ENCODE data around the gene FAM20A. TPM values are rescaled to one million over a fixed set of nuclear protein-coding genes. Genes with fewer than 3 reads are reported as not detected.

The FAM20A gene
- total and polyA plus RNA-seq, 2 of the 8 experiments (the other 6 are each of a cell fraction or from before 2014, with no cell fraction given) = 3.6 to 11.9 TPM

GRCh38 chr17:68588362-68588761, 12.8 kb downstream of the FAM20A start:
- ChIA-PET POLR2A (ENCODE audit: partially characterized antibody) (no interaction called here), CTCF (ENCODE audit: partially characterized antibody) (no interaction called here)
- Histone ChIP-seq H2BK12ac (ENCODE audit: low read depth, low read length) (no peak overlapping the region), H4K20me1 (replicated peaks in 1 of 2; ENCODE audit: control insufficient read depth in 1 of 2, insufficient read depth in 2 of 2, low read length in 2 of 2) (no peaks in the 10 kb centered on the region), H2AFZ (ENCODE audit: low read length) (no peak overlapping the region), H3K23ac (ENCODE audit: insufficient read length) (no peak overlapping the region), H2BK120ac (replicated peaks; ENCODE audit: low read depth, low read length) (no peak overlapping the region), H3K9me3 (ENCODE audit: insufficient read depth in 2 of 2, low read depth in 1 of 2, low read length in 1 of 2) (peaks cover 0 to 6% of the 10 kb centered on the region in 2 experiments; a peak in 1 of 4 replicates), H3K14ac (ENCODE audit: insufficient read length) (no peak overlapping the region), H3K36me3 (ENCODE audit: control insufficient read depth in 2 of 4, insufficient read depth in 4 of 4, low read length in 3 of 4) (peaks cover 0 to 34% (median 5%) of the 10 kb centered on the region in 4 experiments; a peak in 3 of 8 replicates), H3K4me3 (ENCODE audit: extremely low read depth in 1 of 4, insufficient read depth in 2 of 4, low read depth in 3 of 4, low read length in 4 of 4) (no peak overlapping the region), H3K27ac (ENCODE audit: low read depth, low read length) (no peak overlapping the region), H3K9ac (replicated peaks in 1 of 4; ENCODE audit: extremely low read depth in 1 of 4, low read depth in 3 of 4, low read length in 3 of 4) (no peak overlapping the region), H3K18ac (ENCODE audit: extremely low read depth, low read length) (no peak overlapping the region), H2BK15ac (ENCODE audit: low read length) (no peak overlapping the region), H3K23me2 (ENCODE audit: low read depth, low read length) (no peaks in the 10 kb centered on the region), H4K5ac (ENCODE audit: insufficient read length, low read depth, low read length) (no peak overlapping the region), H3K79me1 (ENCODE audit: low read depth, low read length) (no peaks in the 10 kb centered on the region), H3K79me2 (ENCODE audit: control insufficient read depth in 1 of 2, insufficient read depth in 2 of 2, low read length in 2 of 2) (no peaks in the 10 kb centered on the region), H4K91ac (replicated peaks; ENCODE audit: insufficient read length, low read length) (no peak overlapping the region), H3K4me2 (ENCODE audit: insufficient read depth in 1 of 2, low read depth in 2 of 2, low read length in 2 of 2) (no peak overlapping the region), H2AK5ac (ENCODE audit: low read depth, low read length) (no peak overlapping the region), H3K27me3 (replicated peaks in 1 of 4; ENCODE audit: control insufficient read depth in 3 of 4, extremely low read depth in 1 of 4, insufficient read depth in 3 of 4, low read length in 3 of 4) (no peaks in the 10 kb centered on the region), H4K8ac (ENCODE audit: extremely low read depth, insufficient read depth, low read length) (no peak overlapping the region), H3K4me1 (replicated peaks in 1 of 4; ENCODE audit: control insufficient read depth in 3 of 4, insufficient read depth in 4 of 4, low read length in 3 of 4) (peaks cover 0 to 7% (median 1%) of the 10 kb centered on the region in 4 experiments; a peak in 3 of 7 replicates), H2BK5ac (ENCODE audit: low read depth, low read length) (no peak overlapping the region), H2BK20ac (ENCODE audit: low read length) (no peak overlapping the region), H3K56ac (replicated peaks; ENCODE audit: insufficient read length, low read depth, low read length) (no peak overlapping the region), H3K4ac (replicated peaks; ENCODE audit: insufficient read length, low read depth, low read length) (no peak overlapping the region)
- DNase-seq (ENCODE audit: low read depth in 1 of 2, low spot score in 2 of 2) = no peak
- FAIRE-seq = no peak
- WGBS, 2 experiments (ENCODE audit: extremely low coverage in 1 of 2, insufficient coverage in 1 of 2, insufficient read length in 1 of 2, insufficient replicate concordance in 2 of 2, low coverage in 1 of 2, low lambda C conversion rate in 2 of 2, missing lambda C conversion rate in 1 of 2) = 68% methylated on average over 1 of the region's 1 CpG; no CpG with 5 or more reads in 1 of the 2 experiments
- TF ChIP-seq RAD21 (IDR thresholded peaks at IDR 0.05 in 1 of 2, conservative IDR thresholded peaks at IDR 0.05 in 1 of 2; ENCODE audit: low read depth in 2 of 2, low read length in 2 of 2) = no peak
- TF ChIP-seq CTBP2 (IDR thresholded peaks at IDR 0.05; ENCODE audit: borderline replicate concordance, insufficient read depth, insufficient read length, low read length) = no peak
- no peak for TF ChIP-seq SIX5 (IDR thresholded peaks at IDR 0.05; ENCODE audit: low read depth, low read length)
- TF ChIP-seq FOSL1 (IDR thresholded peaks at IDR 0.05; ENCODE audit: insufficient read depth, low read depth, low read length) = no peak
- no peak for TF ChIP-seq SP4 (IDR thresholded peaks at IDR 0.05; ENCODE audit: low read length)
- no peak for TF ChIP-seq EGR1 (IDR thresholded peaks at IDR 0.05; ENCODE audit: borderline replicate concordance, low read depth, low read length)
- TF ChIP-seq TEAD4 (IDR thresholded peaks at IDR 0.05; ENCODE audit: low read depth, low read length) = no peak
- no peak for TF ChIP-seq SRF (IDR thresholded peaks at IDR 0.05; ENCODE audit: low read depth, low read length)
- TF ChIP-seq TAF7 (optimal IDR thresholded peaks at IDR 0.05; ENCODE audit: borderline replicate concordance, low read depth, low read length) = no peak
- TF ChIP-seq RNF2 (IDR thresholded peaks at IDR 0.05; ENCODE audit: borderline replicate concordance, low read depth, low read length, missing control alignments, poor library complexity, severe bottlenecking) = no peak
- no peak for TF ChIP-seq JUND (IDR thresholded peaks at IDR 0.05; ENCODE audit: low read length)
